ENCODE measurements around the gene TRAF3IP1.

TRAF3IP1 gene

GRCh38 chr2:238287737-238288649 is 32.3 kb upstream of the TRAF3IP1 start, which contains the start of gene PER2:
Gene PER2 (minus strand): TSS chr2:238288610. CDS start chr2:238277936, 10,674 bp downstream.
- DNase-seq (ENCODE audit: low read depth in 2 of 2), result peak; percentile 19 to 25

- peak; percentile 95 for DNase-seq (ENCODE audit: low read depth in 2 of 2)
These were observed 31.4 kb upstream of the TRAF3IP1 start for GRCh38 chr2:238288650-238289573.

- DNase-seq (ENCODE audit: low read depth in 2 of 2), result no peak
These were observed 30.7 kb upstream of the TRAF3IP1 start for GRCh38 chr2:238289574-238289973.

- DNase-seq (ENCODE audit: low read depth in 2 of 2), result no peak
These were observed 30.2 kb upstream of the TRAF3IP1 start for GRCh38 chr2:238290091-238290509.

- DNase-seq (ENCODE audit: low read depth in 2 of 2), result no peak
These were observed 29.4 kb upstream of the TRAF3IP1 start for GRCh38 chr2:238290715-238291549.

- DNase-seq (ENCODE audit: low read depth in 2 of 2), result no peak
These were observed 28.6 kb upstream of the TRAF3IP1 start for GRCh38 chr2:238291550-238292281.

GRCh38 chr2:238294046-238294392 is 26.3 kb upstream of the TRAF3IP1 start:
- no peak for DNase-seq (ENCODE audit: low read depth in 2 of 2)

GRCh38 chr2:238294393-238295143 is 25.8 kb upstream of the TRAF3IP1 start:
- no peak for DNase-seq (ENCODE audit: low read depth in 2 of 2)

GRCh38 chr2:238295144-238296112 is 24.9 kb upstream of the TRAF3IP1 start:
- DNase-seq (ENCODE audit: low read depth in 2 of 2), result no peak

GRCh38 chr2:238296638-238297457 is 23.5 kb upstream of the TRAF3IP1 start:
- no peak for DNase-seq (ENCODE audit: low read depth in 2 of 2)

- no peak for DNase-seq (ENCODE audit: low read depth in 2 of 2)
These were observed 20.5 kb upstream of the TRAF3IP1 start for GRCh38 chr2:238299803-238300202.

- DNase-seq (ENCODE audit: low read depth in 2 of 2), result no peak
These were observed 18.2 kb upstream of the TRAF3IP1 start for GRCh38 chr2:238302087-238302486.

- DNase-seq (ENCODE audit: low read depth in 2 of 2), result no peak
These were observed 17.6 kb upstream of the TRAF3IP1 start for GRCh38 chr2:238302751-238303150.

GRCh38 chr2:238304116-238304515 is 16.2 kb upstream of the TRAF3IP1 start:
- DNase-seq (ENCODE audit: low read depth in 2 of 2), result no peak

GRCh38 chr2:238305092-238305862 is 15.0 kb upstream of the TRAF3IP1 start:
- no peak for DNase-seq (ENCODE audit: low read depth in 2 of 2)

- no peak for DNase-seq (ENCODE audit: low read depth in 2 of 2)
These were observed 14.2 kb upstream of the TRAF3IP1 start for GRCh38 chr2:238305965-238306671.

- no peak for DNase-seq (ENCODE audit: low read depth in 2 of 2)
These were observed 13.7 kb upstream of the TRAF3IP1 start for GRCh38 chr2:238306672-238306998.
